Stimulated activated effector memory CD8-positive, alpha-beta T cell treated with anti-CD3 and anti-CD28 coated beads, Interleukin-12 subunit alpha, Interleukin-12 subunit beta, amount 100 ng/mL, for 72 hours (primary cell): ENCODE data around the gene FADS3.
"Not testable (repeated sequence)": the region's sequence is repeated elsewhere in the genome, so short reads cannot be mapped to it uniquely, and the experiment has no call there.

Source experiments
- ATAC-seq: fragments of 150-1000 bp; cut with Tn5 transposase; 2 replicates; pipeline ENCODE4 v1.10.0; 2021
- DNase-seq, 2 donors: peaks; one replicate each; pipeline ENCODE4 v3.0.0; 2021 to 2022; ENCODE audit warnings: low spot score in 2 of 2
- H3K27ac Mint-ChIP-seq: one replicate; pipeline ENCODE4 v1.8.0; 2022; ENCODE audit warnings: mild to moderate bottlenecking, mixed read lengths
- H3K36me3 Mint-ChIP-seq: one replicate; pipeline ENCODE4 v1.8.0; 2022; ENCODE audit warnings: mild to moderate bottlenecking, mixed read lengths
- H3K4me1 Mint-ChIP-seq: one replicate; pipeline ENCODE4 v1.8.0; 2022; ENCODE audit warnings: mixed read lengths
- H3K4me3 Mint-ChIP-seq: one replicate; pipeline ENCODE4 v1.8.0; 2022; ENCODE audit warnings: mild to moderate bottlenecking, mixed read lengths
- H3K9me3 Mint-ChIP-seq: one replicate; pipeline ENCODE4 v1.8.0; 2022; ENCODE audit warnings: mixed read lengths

Gene FADS3

DNA sequence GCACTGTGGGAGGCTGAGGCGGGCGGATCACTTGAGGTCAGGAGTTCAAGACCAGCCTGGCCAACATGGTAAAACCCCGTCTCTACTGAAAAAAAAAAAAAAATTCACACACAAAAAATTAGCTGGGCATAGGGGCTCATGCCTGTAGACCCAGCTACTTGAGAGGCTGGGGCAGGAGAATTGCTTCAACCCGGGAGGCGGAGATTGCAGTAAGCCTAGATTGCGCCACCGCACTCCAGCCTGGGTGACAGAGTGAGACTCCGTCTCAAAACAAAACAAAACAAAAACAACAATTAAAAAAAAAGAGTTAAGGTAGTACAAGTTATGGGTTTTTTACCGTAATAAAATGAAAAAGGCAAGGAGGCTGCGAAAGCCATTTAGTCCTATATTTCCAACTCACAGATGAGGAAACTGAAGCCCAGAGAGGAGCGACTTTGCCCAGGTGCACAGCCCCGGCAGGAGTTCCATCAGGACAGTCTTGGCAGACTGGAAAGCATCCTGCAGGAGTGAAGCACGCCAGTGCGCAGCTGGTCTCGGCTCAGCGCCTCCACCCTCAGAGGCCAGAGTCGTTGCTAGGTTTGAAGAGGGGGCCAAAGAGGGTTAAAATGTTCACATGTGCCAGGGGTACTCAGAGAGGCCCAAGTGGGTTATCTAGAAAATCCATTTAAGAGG is 3.8 kb upstream of the FADS3 start:
- Mint-ChIP-seq H3K4me3 (no peak overlapping the region), H3K4me1 (peaks cover 18% of the 10 kb centered on the region)

DNA sequence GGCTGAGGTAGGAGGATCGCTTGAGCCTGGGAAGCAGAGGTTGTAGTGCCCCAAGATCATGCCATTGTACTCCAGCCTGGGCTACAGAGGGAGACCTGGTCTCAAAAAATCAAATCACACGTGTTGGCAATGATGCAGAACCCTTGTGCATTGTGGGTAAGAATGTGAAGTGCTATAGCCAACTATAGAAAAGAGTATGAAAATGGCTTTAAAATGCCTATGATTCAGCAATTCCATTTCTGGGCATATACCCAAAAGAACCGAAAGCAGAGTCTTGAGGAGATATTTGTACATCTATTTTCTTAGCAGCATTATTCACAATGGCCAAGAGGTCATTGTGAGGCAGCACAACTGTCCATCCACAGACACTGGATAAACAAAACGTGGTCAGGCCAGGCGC is 2.6 kb upstream of the FADS3 start:
- ATAC-seq, result no peak
- H3K4me1 Mint-ChIP-seq, result peaks cover 13% of the 10 kb centered on the region
- H3K9me3 Mint-ChIP-seq, result no peaks in the 10 kb centered on the region
- H3K27ac Mint-ChIP-seq, result no peak overlapping the region
- no peak overlapping the region for H3K4me3 Mint-ChIP-seq
- no peak for DNase-seq
- H3K36me3 Mint-ChIP-seq, result peaks cover 6% of the 10 kb centered on the region

More for the DNA sequence above, 3.8 kb upstream of the FADS3 start:
- no peaks in the 10 kb centered on the region for H3K9me3 Mint-ChIP-seq
- ATAC-seq (no peak), DNase-seq (no peak)
- no peak overlapping the region for H3K27ac Mint-ChIP-seq
- H3K36me3 Mint-ChIP-seq, result peaks cover 12% of the 10 kb centered on the region

DNA sequence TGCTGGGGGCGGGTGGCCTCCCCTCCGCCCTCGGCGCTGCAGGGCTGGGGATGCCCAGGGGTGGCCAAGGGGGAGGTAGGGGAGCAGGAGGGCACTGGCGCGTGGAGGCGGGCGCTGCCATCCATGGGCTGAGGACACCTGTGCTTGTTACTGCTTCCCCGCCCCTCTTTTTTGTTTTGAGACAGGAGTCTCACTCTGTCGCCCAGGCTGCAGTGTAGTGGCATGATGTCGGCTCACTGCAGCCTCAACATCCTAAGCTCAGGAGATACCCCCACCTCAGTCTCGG is 683 bp upstream of the FADS3 start:
- H3K4me1 Mint-ChIP-seq, result peaks cover 17% of the 10 kb centered on the region
- H3K4me3 Mint-ChIP-seq, result peak overlapping the region; percentile 53
- DNase-seq, result no peak
- peak; percentile 66 for ATAC-seq
- no peaks in the 10 kb centered on the region for H3K9me3 Mint-ChIP-seq
- no peak overlapping the region for H3K27ac Mint-ChIP-seq
- H3K36me3 Mint-ChIP-seq, result no peaks in the 10 kb centered on the region

DNA sequence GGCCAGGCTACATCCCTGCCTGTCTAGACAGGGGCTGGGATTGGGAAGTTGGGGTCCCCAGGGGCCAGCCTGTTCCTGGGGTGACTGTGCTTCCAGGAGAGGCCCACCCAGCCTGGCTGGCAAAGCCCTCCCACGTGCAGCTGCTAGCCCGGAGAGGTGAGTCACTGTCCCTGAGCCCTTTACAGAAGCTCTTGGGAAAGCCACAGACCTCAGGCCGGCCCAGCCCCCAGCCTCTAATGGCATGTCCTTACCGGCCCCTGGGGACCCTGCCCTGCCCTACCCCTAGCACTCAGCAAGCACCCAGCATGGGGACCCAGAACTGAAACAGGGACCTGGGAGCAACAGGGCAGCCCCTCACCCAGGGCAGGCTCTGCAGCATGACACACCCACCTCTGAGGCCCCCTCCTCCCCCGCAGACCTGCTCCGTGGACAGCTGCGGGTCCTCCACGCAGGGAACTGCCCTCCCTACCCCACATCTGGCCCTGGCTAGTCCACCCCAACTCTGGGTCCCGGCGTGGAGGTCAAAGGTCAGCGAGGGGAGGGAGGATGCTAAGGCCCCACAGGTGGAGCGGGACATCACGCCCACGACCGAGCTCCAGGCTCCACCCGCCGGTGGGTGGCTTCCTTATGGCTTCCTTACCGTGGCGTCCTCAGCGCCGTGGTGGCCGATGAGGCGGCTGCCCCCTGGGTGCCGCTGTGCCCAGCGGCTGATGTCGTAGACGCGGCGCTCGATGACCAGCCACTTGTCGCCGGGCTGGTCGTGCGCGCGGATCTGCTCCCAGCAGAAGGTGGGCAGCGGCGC is 615 bp downstream of the FADS3 start:
- Mint-ChIP-seq H3K36me3 (no peaks in the 10 kb centered on the region), H3K27ac (peak overlapping the region; percentile 71), H3K9me3 (no peaks in the 10 kb centered on the region), H3K4me3 (peak overlapping the region; percentile 84), H3K4me1 (peaks cover 17% of the 10 kb centered on the region)
- DNase-seq, result peak; percentile 18 to 62
- peak; percentile 56 for ATAC-seq

DNA sequence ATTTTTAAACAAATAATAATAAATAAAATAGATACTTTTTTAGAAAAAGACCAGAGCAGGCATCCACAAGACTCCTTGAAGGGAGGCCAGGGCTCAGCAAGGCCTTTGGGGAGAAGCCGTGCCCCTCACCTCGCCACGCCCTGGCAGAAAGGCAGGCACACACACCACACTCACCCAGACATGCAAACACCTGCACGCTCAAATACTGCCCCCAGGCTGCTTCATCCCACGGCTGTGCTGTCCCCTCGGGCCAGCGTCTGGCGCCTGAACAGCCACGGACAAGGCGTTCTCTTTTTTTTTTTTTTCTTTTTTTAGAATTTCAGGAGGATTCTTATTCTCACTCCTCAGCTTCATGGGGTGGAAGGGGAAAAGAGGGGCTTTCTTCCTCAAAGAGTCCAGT is 1.5 kb downstream of the FADS3 start:
- no peaks in the 10 kb centered on the region for H3K9me3 Mint-ChIP-seq
- H3K36me3 Mint-ChIP-seq, result no peaks in the 10 kb centered on the region
- DNase-seq (no peak), ATAC-seq (no peak)
- peaks cover 17% of the 10 kb centered on the region for H3K4me1 Mint-ChIP-seq
- H3K4me3 Mint-ChIP-seq, result peak overlapping the region; percentile 84
- no peak overlapping the region for H3K27ac Mint-ChIP-seq

DNA sequence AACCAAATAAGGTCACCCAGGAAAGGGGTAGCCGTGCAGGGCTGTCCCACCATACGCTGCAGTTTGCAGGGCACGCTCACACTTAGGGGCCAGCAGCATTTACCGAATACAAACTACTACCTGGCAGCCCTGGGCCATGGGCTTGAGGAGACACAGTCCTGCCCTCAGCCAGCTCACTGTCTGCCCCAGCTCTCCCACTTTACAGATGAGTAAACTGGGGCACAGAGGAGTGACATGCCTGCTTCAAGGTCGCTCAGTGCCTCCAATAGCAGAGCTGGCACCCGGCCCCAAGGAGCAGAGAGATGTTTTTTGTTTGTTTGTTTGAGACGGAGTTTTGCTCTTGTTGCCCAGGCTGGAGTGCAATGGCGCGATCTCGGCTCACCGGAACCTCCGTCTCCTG is 2.8 kb downstream of the FADS3 start:
- H3K4me1 Mint-ChIP-seq, result peaks cover 17% of the 10 kb centered on the region
- H3K27ac Mint-ChIP-seq, result no peak overlapping the region
- no peaks in the 10 kb centered on the region for H3K9me3 Mint-ChIP-seq
- no peaks in the 10 kb centered on the region for H3K36me3 Mint-ChIP-seq
- no peak overlapping the region for H3K4me3 Mint-ChIP-seq
- DNase-seq (no peak), ATAC-seq (no peak)

DNA sequence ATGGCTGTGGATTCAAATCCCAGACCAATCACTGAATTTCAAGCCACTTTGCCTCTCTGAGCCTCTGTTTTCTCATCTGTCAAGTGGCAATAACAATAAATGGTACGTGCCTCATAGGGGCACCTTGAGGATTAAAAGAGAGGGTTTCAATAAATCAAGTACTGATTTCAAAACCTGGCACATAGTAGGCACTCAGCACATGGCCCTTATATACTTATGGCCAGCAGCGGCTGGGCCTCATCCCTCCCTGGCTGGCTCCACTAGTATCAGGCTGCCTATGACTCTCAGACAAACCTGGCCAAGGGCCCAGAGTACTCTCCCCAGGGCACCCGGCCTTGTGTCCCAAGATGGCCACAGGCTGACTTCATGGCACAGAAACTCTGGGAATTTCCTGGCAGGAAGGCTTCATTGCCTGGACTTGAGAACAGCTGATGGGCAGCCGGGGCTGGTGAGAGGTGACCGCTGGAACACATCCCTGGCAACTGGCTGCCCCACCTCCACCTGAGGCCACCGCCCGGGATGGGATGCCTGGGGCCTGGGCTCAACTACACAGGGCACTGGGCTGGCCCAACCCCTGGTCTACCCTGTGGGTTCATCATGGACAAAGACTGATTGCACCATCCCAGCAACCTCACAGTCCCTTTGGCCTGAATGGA is 3.4 kb downstream of the FADS3 start:
- Mint-ChIP-seq H3K4me3 (no peak overlapping the region), H3K36me3 (no peaks in the 10 kb centered on the region), H3K9me3 (no peaks in the 10 kb centered on the region), H3K27ac (no peak overlapping the region), H3K4me1 (peaks cover 17% of the 10 kb centered on the region)
- DNase-seq (no peak), ATAC-seq (no peak)

DNA sequence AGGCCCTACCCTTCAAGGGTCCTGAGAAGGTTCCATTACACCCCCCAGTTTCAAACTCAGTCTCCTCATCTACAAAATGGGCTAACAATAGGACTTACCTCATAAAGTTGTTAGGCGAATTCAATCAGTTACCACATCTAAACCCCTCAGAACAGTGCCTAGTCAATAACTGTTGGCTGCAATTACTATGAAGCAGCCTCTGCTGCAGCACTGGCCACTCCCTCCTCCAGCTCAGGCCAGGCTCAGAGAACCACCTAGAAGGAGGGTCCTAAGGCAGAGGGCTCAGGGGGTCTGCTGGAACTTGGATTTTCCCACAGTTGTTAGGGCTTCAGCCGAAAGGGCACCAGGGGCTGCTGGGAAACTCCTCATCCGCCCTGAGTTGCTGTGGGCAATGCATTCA is 4.7 kb downstream of the FADS3 start:
- no peak overlapping the region for H3K27ac Mint-ChIP-seq
- H3K9me3 Mint-ChIP-seq, result no peaks in the 10 kb centered on the region
- DNase-seq (no peak), ATAC-seq (no peak)
- H3K36me3 Mint-ChIP-seq, result no peaks in the 10 kb centered on the region
- H3K4me3 Mint-ChIP-seq, result no peak overlapping the region
- H3K4me1 Mint-ChIP-seq, result peaks cover 17% of the 10 kb centered on the region

DNA sequence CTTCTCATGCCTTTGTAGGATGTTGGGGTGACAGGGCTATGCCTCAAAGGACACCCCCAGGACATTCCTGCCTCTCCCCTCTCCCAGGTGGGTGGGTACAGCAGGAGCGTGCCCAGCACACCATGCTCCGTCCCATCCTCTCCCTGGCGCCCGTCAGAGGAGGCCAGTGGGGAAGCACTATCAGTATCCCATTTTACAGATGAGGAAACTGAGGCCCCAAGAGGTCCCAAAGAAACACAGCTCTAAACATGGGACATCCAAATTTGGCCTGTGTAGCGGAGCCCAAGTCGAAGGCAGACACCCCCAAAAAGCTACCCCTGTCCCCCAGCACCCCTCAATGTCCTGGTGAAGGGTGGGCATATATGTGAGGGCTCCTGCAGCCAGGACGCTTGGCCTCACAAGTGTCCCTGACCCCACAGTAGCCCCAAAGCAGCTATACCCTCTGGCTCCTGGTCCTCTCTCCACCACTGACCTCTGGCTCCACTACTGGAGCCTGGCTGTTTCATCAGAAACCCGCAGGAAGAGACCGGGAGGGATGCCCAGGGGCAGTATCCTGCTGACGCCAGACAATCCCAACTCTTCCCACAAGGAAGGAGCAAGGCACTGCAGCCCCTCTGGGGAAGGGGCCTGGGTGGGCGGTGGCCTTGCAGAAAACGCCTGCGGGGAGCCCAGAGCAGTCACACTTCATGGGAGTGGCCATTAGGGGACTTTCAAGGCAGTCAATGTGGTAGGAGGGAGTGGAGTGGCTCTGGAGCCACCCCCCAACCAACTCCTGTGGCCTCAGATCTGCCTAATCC is 5.4 kb downstream of the FADS3 start:
- no peak overlapping the region for H3K27ac Mint-ChIP-seq
- DNase-seq (no peak), ATAC-seq (no peak)
- peaks cover 15% of the 10 kb centered on the region for H3K4me1 Mint-ChIP-seq
- H3K36me3 Mint-ChIP-seq, result no peaks in the 10 kb centered on the region
- H3K9me3 Mint-ChIP-seq, result no peaks in the 10 kb centered on the region
- H3K4me3 Mint-ChIP-seq, result no peak overlapping the region

DNA sequence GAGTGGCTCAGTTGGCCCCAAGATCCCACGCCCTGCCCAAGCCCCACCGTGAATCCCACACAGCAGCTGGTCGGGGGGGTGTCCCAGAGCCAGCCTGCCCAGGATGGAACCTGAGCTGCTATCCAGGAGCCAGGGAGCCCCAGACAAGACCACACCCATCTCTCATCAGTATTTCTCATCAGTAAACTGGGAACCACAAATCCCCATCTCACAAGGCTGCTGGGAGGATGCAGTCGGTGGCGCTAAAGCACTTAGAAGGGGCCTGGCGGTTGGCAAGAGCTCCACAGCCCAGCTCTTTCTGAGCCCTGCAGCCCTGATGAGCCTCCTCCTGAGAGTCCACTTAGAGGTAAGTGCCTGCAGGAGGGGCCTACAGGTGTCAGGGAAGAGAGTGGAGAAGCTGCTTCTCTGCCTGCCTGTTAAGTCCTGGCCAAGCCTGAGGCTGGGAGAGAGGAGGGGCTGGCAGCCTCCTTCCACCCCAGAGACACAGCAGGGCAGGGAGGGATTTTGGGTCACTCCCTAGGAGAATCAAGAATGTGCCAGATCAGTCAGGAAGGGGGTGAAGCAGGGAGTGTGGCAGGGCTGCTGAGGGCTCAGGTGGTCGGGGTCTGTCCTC is 6.1 kb downstream of the FADS3 start:
- ATAC-seq (no peak), DNase-seq (no peak)
- Mint-ChIP-seq H3K27ac (no peak overlapping the region), H3K4me1 (peaks cover 8% of the 10 kb centered on the region), H3K9me3 (no peaks in the 10 kb centered on the region), H3K36me3 (no peaks in the 10 kb centered on the region), H3K4me3 (no peak overlapping the region)

DNA sequence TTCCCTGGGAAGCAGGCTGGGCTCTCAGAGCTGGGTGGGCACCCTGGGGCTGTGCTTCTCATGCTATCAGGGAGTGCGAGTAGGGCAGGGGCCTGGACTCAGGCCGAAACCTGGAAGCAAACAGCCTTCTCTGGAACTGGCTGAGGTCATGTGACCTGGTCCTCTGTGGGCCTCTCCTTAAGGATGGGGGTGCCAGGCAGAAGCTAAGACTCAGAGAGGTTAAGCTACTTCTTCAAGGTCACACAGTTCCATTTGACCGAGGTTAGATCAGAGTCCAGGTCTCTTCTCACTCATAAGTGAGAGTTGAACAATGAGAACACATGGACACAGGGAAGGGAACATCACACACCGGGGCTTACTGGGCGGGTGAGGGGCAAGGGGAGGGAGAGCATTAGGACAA is 7.4 kb downstream of the FADS3 start:
- ATAC-seq, result no peak
- DNase-seq, result no peak
- Mint-ChIP-seq H3K4me3 (no peak overlapping the region), H3K27ac (no peak overlapping the region), H3K4me1 (peaks cover 5% of the 10 kb centered on the region), H3K36me3 (no peaks in the 10 kb centered on the region), H3K9me3 (no peaks in the 10 kb centered on the region)

DNA sequence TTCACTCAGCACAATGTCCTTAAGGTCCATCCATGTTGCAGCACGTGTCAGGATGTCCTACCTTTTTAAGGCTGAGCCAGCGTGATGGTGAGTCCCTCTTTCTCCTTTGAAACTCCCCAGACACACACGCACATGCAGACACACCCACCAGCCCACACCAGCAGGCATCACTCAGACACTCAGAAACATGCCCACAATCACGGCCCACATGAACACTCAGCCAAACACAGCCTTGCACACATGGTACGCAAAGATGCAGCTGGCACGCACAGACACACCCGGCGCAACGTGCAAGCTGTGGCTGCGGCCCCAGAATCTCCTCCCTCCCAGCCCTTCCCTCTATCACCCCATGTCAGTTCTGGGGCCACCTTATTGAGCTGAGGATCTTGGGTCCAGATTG is 8.0 kb downstream of the FADS3 start:
- ATAC-seq (no peak), DNase-seq (no peak)
- H3K9me3 Mint-ChIP-seq, result no peaks in the 10 kb centered on the region
- no peaks in the 10 kb centered on the region for H3K36me3 Mint-ChIP-seq
- peaks cover 5% of the 10 kb centered on the region for H3K4me1 Mint-ChIP-seq
- no peak overlapping the region for H3K27ac Mint-ChIP-seq
- no peak overlapping the region for H3K4me3 Mint-ChIP-seq

DNA sequence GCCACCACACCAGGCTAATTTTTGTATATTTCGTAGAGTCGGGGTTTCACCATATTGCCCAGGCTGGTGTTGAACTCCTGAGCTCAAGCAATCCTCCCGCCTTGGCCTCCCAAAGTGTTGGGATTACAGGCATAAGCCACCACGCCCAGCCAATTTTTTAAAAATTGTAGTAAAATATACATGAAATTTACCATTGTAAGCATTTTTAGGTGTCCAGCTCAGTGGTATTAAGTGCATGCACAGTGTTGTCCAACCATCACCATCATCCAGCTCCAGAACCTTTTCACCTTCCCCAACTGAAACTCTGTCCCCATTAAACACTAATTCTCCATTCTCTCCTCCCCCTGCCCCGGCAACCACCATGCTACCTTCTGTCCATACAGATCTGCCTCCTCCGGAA is 8.5 kb downstream of the FADS3 start:
- H3K4me3 Mint-ChIP-seq, result no peak overlapping the region
- no peaks in the 10 kb centered on the region for H3K9me3 Mint-ChIP-seq
- ATAC-seq (no peak), DNase-seq (no peak)
- H3K4me1 Mint-ChIP-seq, result peaks cover 5% of the 10 kb centered on the region
- no peak overlapping the region for H3K27ac Mint-ChIP-seq
- H3K36me3 Mint-ChIP-seq, result no peaks in the 10 kb centered on the region

DNA sequence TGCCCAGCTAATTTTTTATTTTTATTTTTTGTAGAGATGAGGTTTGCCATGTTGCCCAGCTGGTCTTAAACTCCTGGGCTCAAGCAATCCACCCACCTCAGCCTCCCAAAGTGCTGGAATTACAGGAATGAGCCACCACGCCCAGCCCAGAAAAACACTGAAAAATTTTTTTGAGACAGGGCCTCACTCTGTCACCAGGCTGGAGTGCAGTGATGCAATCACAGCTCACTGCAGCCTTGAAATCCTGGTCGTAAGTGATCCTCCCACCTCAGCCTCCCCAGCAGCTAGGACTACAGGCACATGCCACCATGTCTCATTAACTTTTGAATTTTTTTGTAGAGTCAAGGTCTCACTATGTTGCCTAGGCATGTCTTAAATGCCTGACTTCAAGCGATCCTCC is 9.1 kb downstream of the FADS3 start:
- not testable (repeated sequence) for H3K4me1 Mint-ChIP-seq, H3K27ac Mint-ChIP-seq, ATAC-seq, H3K36me3 Mint-ChIP-seq, H3K9me3 Mint-ChIP-seq, DNase-seq, H3K4me3 Mint-ChIP-seq

DNA sequence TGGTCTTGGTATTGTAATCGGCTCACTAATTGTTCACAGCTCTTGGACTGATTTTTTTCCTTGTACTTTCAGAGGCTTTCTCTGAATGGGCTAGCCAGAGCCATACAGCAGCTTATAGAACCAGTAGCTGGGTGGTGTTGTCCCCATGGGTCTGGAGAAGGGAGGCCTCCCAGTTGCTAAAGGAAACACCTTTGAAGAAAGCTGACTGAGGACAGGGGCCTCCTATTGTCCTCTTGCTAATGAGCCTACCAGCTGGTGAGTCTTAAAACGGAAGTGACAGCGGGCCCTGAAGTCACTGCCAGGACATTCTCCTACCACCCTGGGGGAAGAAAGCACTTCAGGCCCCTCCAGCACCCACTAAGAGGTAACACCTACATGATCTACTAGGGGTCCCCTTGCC is 9.9 kb downstream of the FADS3 start:
- H3K4me1 Mint-ChIP-seq, result no peaks in the 10 kb centered on the region
- no peaks in the 10 kb centered on the region for H3K9me3 Mint-ChIP-seq
- peak overlapping the region; percentile 21 for H3K27ac Mint-ChIP-seq
- DNase-seq (no peak), ATAC-seq (no peak)
- no peaks in the 10 kb centered on the region for H3K36me3 Mint-ChIP-seq
- no peak overlapping the region for H3K4me3 Mint-ChIP-seq
